ENCODE data around the gene GM2A. TPM values are rescaled to one million over a fixed set of nuclear protein-coding genes. Genes with fewer than 3 reads are reported as not detected.

GM2A gene
- total RNA-seq, 2 experiments from 2014 or later, result 18.0 to 18.8 TPM

- Mint-ChIP-seq H3K4me1 (no peaks in the 10 kb centered on the region), H3K4me3 (no peak overlapping the region), H3K27ac (no peak overlapping the region), H3K27me3 (peaks cover 21% of the 10 kb centered on the region), H3K36me3 (peaks cover 2% of the 10 kb centered on the region), H3K9me3 (peaks cover 12% of the 10 kb centered on the region)
- no peak for DNase-seq
Measured at GRCh38 chr5:151310932-151311331, 57.9 kb downstream of the GM2A start.

- no peak overlapping the region for H3K27ac Mint-ChIP-seq
- DNase-seq, result no peak
- no peak overlapping the region for H3K4me3 Mint-ChIP-seq
- peaks cover 12% of the 10 kb centered on the region for H3K9me3 Mint-ChIP-seq
- H3K27me3 Mint-ChIP-seq, result peaks cover 18% of the 10 kb centered on the region
- peaks cover 2% of the 10 kb centered on the region for H3K36me3 Mint-ChIP-seq
- no peaks in the 10 kb centered on the region for H3K4me1 Mint-ChIP-seq
Measured at GRCh38 chr5:151312756-151313324, 59.9 kb downstream of the GM2A start.

GRCh38 chr5:151313357-151313756, 60.4 kb downstream of the GM2A start:
- no peaks in the 10 kb centered on the region for H3K4me1 Mint-ChIP-seq
- H3K4me3 Mint-ChIP-seq, result no peak overlapping the region
- H3K9me3 Mint-ChIP-seq, result peaks cover 12% of the 10 kb centered on the region
- no peak for DNase-seq
- H3K36me3 Mint-ChIP-seq, result peaks cover 2% of the 10 kb centered on the region
- H3K27ac Mint-ChIP-seq, result no peak overlapping the region
- H3K27me3 Mint-ChIP-seq, result peaks cover 12% of the 10 kb centered on the region

GRCh38 chr5:151315998-151316597, 63.1 kb downstream of the GM2A start:
- Mint-ChIP-seq H3K4me3 (no peak overlapping the region), H3K27ac (no peak overlapping the region), H3K4me1 (no peaks in the 10 kb centered on the region)

GRCh38 chr5:151317871-151318270, 64.9 kb downstream of the GM2A start:
- Mint-ChIP-seq H3K9me3 (no peaks in the 10 kb centered on the region), H3K36me3 (no peaks in the 10 kb centered on the region), H3K27me3 (peaks cover 8% of the 10 kb centered on the region), H3K4me1 (no peaks in the 10 kb centered on the region), H3K4me3 (no peak overlapping the region), H3K27ac (no peak overlapping the region)
- no peak for DNase-seq

More at GRCh38 chr5:151315998-151316597, 63.1 kb downstream of the GM2A start:
- Mint-ChIP-seq H3K36me3 (no peaks in the 10 kb centered on the region), H3K9me3 (peaks cover 6% of the 10 kb centered on the region), H3K27me3 (peaks cover 8% of the 10 kb centered on the region)
- DNase-seq, result peak; percentile 31

- no peaks in the 10 kb centered on the region for H3K4me1 Mint-ChIP-seq
- H3K4me3 Mint-ChIP-seq, result no peak overlapping the region
- peaks cover 14% of the 10 kb centered on the region for H3K27me3 Mint-ChIP-seq
- no peak overlapping the region for H3K27ac Mint-ChIP-seq
- no peaks in the 10 kb centered on the region for H3K9me3 Mint-ChIP-seq
- no peaks in the 10 kb centered on the region for H3K36me3 Mint-ChIP-seq
- DNase-seq, result no peak
Measured at GRCh38 chr5:151318850-151319732, 66.1 kb downstream of the GM2A start.

Other genes with a start within 250 kb of the GM2A start
- not detected for gene GPX3, start 232.6 kb upstream of the GM2A start, total RNA-seq
- 100 to 1,000 TPM; 185 to 189 TPM for gene TNIP1, start 172.2 kb upstream of the GM2A start, total RNA-seq
- gene ANXA6, start 95.4 kb upstream of the GM2A start, total RNA-seq, result 100 to 1,000 TPM; 407 to 417 TPM
- gene CCDC69, start 29.1 kb upstream of the GM2A start, total RNA-seq, result 10 to 100 TPM; 27.5 to 29.6 TPM
- not detected for gene SLC36A3, start 50.6 kb downstream of the GM2A start, total RNA-seq
- gene SLC36A2, start 94.4 kb downstream of the GM2A start, total RNA-seq, result not detected
- 1 to 10 TPM; 5.0 to 5.5 TPM for gene SLC36A1, start 194.4 kb downstream of the GM2A start, total RNA-seq